Measurements from ENCODE around the gene ACTMAP. TPM values are rescaled to one million over a fixed set of nuclear protein-coding genes. Genes with fewer than 3 reads are reported as not detected.
A peak's percentile ranks its signal among the peaks of the same experiment; 100 is the strongest.

Gene ACTMAP
- total and polyA plus RNA-seq, 2 of the 13 experiments (the other 11 are each of a cell fraction or from before 2014, with no cell fraction given) = 2.2 to 7.9 TPM

DNA sequence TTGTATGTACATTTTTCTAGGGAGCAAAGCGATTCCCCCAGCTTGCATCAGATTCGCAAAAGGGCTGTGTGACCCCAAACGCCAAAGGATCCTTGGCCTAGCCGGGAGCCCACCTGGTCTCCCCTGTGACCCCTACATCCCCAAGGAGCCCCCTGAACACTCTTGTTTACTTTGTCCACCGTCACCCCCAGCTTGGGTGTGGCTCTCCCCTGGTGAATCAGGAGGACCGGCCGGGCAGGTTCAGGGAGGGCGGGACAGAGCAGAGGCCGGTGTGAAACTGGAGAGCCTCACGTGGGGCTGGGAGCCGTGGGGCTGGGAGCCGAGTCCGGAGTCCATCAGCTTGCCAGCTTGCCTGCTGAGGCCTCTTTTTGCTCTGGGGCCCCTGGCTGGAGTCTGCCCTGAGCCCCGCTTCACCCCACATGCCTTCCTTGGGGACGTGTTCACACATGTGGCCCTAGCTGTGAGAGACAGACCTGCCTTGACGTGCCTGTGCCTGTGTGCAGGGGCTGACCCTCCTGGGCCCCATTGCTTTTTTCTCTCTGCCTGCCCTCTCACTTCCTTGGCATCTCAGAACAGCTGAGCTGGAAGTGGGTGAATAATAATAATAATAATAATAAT is 31.4 kb downstream of the ACTMAP start (continued):
- TF ChIP-seq, protein P1, sequence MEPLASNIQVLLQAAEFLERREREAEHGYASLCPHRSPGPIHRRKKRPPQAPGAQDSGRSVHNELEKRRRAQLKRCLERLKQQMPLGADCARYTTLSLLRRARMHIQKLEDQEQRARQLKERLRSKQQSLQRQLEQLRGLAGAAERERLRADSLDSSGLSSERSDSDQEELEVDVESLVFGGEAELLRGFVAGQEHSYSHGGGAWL (CRISPR knock-in tag; IDR thresholded peaks at IDR 0.05) = no peak
- TF ChIP-seq ZNF687 (CRISPR knock-in tag; IDR thresholded peaks at IDR 0.05) (peak; percentile 91), SPEN (CRISPR knock-in tag; IDR thresholded peaks at IDR 0.05; ENCODE audit: low read depth) (peak; percentile 96), ZNF20 (CRISPR knock-in tag; IDR thresholded peaks at IDR 0.05) (no peak), NFYC (CRISPR knock-in tag; IDR thresholded peaks at IDR 0.05) (no peak), ZNF782 (CRISPR knock-in tag; IDR thresholded peaks at IDR 0.05; ENCODE audit: borderline replicate concordance) (no peak), SALL1 (CRISPR knock-in tag; IDR thresholded peaks at IDR 0.05) (peak; percentile 77), RBM22 (optimal IDR thresholded peaks at IDR 0.05; ENCODE audit: low read length) (no peak), FOXK1 (CRISPR knock-in tag; IDR thresholded peaks at IDR 0.05; ENCODE audit: borderline replicate concordance, low read depth) (no peak), PHF20 (CRISPR knock-in tag; IDR thresholded peaks at IDR 0.05) (no peak), ZNF547 (CRISPR knock-in tag; IDR thresholded peaks at IDR 0.05) (no peak)
- TF ChIP-seq, protein P2, sequence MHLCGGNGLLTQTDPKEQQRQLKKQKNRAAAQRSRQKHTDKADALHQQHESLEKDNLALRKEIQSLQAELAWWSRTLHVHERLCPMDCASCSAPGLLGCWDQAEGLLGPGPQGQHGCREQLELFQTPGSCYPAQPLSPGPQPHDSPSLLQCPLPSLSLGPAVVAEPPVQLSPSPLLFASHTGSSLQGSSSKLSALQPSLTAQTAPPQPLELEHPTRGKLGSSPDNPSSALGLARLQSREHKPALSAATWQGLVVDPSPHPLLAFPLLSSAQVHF (CRISPR knock-in tag; IDR thresholded peaks at IDR 0.05) = no peak
- TF ChIP-seq, protein P3, sequence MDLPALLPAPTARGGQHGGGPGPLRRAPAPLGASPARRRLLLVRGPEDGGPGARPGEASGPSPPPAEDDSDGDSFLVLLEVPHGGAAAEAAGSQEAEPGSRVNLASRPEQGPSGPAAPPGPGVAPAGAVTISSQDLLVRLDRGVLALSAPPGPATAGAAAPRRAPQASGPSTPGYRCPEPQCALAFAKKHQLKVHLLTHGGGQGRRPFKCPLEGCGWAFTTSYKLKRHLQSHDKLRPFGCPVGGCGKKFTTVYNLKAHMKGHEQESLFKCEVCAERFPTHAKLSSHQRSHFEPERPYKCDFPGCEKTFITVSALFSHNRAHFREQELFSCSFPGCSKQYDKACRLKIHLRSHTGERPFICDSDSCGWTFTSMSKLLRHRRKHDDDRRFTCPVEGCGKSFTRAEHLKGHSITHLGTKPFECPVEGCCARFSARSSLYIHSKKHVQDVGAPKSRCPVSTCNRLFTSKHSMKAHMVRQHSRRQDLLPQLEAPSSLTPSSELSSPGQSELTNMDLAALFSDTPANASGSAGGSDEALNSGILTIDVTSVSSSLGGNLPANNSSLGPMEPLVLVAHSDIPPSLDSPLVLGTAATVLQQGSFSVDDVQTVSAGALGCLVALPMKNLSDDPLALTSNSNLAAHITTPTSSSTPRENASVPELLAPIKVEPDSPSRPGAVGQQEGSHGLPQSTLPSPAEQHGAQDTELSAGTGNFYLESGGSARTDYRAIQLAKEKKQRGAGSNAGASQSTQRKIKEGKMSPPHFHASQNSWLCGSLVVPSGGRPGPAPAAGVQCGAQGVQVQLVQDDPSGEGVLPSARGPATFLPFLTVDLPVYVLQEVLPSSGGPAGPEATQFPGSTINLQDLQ (CRISPR knock-in tag; IDR thresholded peaks at IDR 0.05) = 0 out of 2 replicates have a peak, but pooled peaks have one; percentile 34
